CD8-positive, alpha-beta memory T cell (primary cell): ENCODE data around the gene ELMO2. TPM values are rescaled to one million over a fixed set of nuclear protein-coding genes. Genes with fewer than 3 reads are reported as not detected.

Experiments
- CTCF ChIA-PET: fragments of 350-600 bp; sonication (Branson Sonifier 250); formaldehyde crosslinking; loops from one replicate; lab custom pipeline; 2021; ENCODE audit warnings: antibody characterized with exemption; lab: Charles Lee
- POLR2A ChIA-PET: fragments of 350-600 bp; sonication (Branson Sonifier 250); formaldehyde crosslinking; loops from one replicate; lab custom pipeline; 2021; ENCODE audit warnings: antibody characterized with exemption; lab: Charles Lee
- DNase-seq, 5 donors: peaks; one replicate each; pipeline versions ENCODE4 v3.0.0 to v3.0.0-alpha.2; 2020 to 2022; ENCODE audit warnings: mixed read lengths in 1 of 5
- H3K27ac ChIP-seq: one replicate; pipeline ENCODE4 v1.7.0; 2013; ENCODE audit warnings: low read depth, mild to moderate bottlenecking, low read length, moderate library complexity
- H3K27me3 ChIP-seq: 2 replicates; pipeline ENCODE4 v1.7.0; 2013; ENCODE audit warnings: low read length, mild to moderate bottlenecking; ENCODE audit not compliant: insufficient read depth, poor library complexity, severe bottlenecking
- H3K36me3 ChIP-seq: 2 replicates; pipeline ENCODE4 v1.7.0; 2013; ENCODE audit warnings: mild to moderate bottlenecking, low read length, moderate library complexity; ENCODE audit not compliant: insufficient read depth
- H3K4me1 ChIP-seq: 2 replicates; pipeline ENCODE4 v1.7.0; 2013; ENCODE audit warnings: mild to moderate bottlenecking, low read length, moderate library complexity; ENCODE audit not compliant: insufficient read depth
- H3K4me3 ChIP-seq: 2 replicates; pipeline ENCODE4 v1.7.0; 2013; ENCODE audit warnings: mild to moderate bottlenecking, low read length
- H3K9me3 ChIP-seq: 2 replicates; pipeline ENCODE4 v1.7.0; 2013; ENCODE audit warnings: mild to moderate bottlenecking, low read length
- H3K27ac Mint-ChIP-seq, 8 donors: one replicate each; pipeline ENCODE4 v1.8.0; 2020 to 2021; ENCODE audit warnings: mixed read lengths in 8 of 8, mild to moderate bottlenecking in 6 of 8, inconsistent platforms in 3 of 8, moderate library complexity in 3 of 8
- H3K27me3 Mint-ChIP-seq, 2 donors: one replicate each; pipeline ENCODE4 v1.8.0; 2020 to 2021; ENCODE audit warnings: mixed read lengths in 2 of 2, mild to moderate bottlenecking in 1 of 2, moderate library complexity in 1 of 2
- H3K36me3 Mint-ChIP-seq, 3 donors: one replicate each; pipeline ENCODE4 v1.8.0; 2020 to 2021; ENCODE audit warnings: mixed read lengths in 3 of 3, inconsistent platforms in 1 of 3, mild to moderate bottlenecking in 1 of 3
- H3K4me1 Mint-ChIP-seq, 3 donors: one replicate each; pipeline ENCODE4 v1.8.0; 2020 to 2021; ENCODE audit warnings: mixed read lengths in 3 of 3, inconsistent platforms in 1 of 3, mild to moderate bottlenecking in 1 of 3
- H3K4me3 Mint-ChIP-seq, 7 donors: one replicate each; pipeline ENCODE4 v1.8.0; 2020 to 2021; ENCODE audit warnings: mixed read lengths in 7 of 7, mild to moderate bottlenecking in 6 of 7, moderate library complexity in 4 of 7, inconsistent platforms in 2 of 7
- H3K9me3 Mint-ChIP-seq, 5 donors: one replicate each; pipeline ENCODE4 v1.8.0; 2020 to 2022; ENCODE audit warnings: mixed read lengths in 5 of 5, mild to moderate bottlenecking in 3 of 5, moderate library complexity in 2 of 5, inconsistent platforms in 1 of 5
- polyA plus RNA-seq: library from polyadenylated mRNA; unstranded; fragments of 300-500 nt; fragmentation: Illumina TruSeq; gene quantifications from one replicate; pipeline ENCODE4 v1.2.3, GENCODE V29; 2021
- total RNA-seq, 2 experiments: library from RNA; stranded (reverse); gene quantifications; one replicate each; pipeline ENCODE4 v1.2.3, GENCODE V29; 2021

ELMO2 gene
- total and polyA plus RNA-seq, 3 experiments from 2014 or later, result 59.5 to 84.3 (median 68.2) TPM

DNA sequence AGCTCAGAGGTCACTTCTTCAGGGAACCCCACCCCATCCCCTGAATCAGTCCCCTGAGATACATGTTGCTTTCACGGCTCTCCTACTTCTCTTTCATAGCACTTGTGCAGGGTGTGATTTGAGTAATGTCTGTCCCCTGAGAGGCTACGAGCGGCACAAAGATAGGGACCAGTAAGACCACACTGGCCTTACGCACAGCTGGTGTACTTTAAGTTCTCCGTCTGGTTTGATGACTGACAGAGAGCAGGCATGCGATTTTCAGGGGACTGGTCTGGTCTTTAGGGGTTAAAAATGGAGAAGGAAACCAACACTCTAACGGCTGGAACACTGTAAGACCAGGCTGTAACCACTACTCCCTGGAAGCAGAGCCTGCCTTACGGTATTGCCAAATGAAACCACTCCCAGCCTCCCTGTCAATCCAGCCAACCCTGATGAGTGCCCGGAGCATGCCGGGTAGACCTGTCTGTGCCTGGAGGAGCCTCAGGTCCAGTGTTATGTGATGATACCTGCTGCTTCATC lies 47.1 kb downstream of the ELMO2 start:
- H3K4me1 Mint-ChIP-seq, result peaks cover 67 to 83% (median 68%) of the 10 kb centered on the region in 3 donors
- H3K36me3 Mint-ChIP-seq, result peaks cover 0 to 66% (median 12%) of the 10 kb centered on the region in 3 donors
- peak overlapping the region in 1 of 7 donors; percentile 74 for H3K4me3 Mint-ChIP-seq
- DNase-seq, result no peak
- ChIA-PET CTCF (interaction anchor here (0.7 to 3.7 kb wide), 3 partner anchors 11 to 44 kb away, joined by 3 to 13 read pairs (median 5); no protein-coding TSS in a partner anchor), POLR2A (no interaction called here)
- no peaks in the 10 kb centered on the region for H3K9me3 Mint-ChIP-seq
- no peaks in the 10 kb centered on the region for H3K9me3 ChIP-seq
- H3K4me1 ChIP-seq, result peaks cover 57% of the 10 kb centered on the region
- H3K27me3 ChIP-seq, result no peaks in the 10 kb centered on the region
- H3K27ac ChIP-seq, result no peak overlapping the region
- no peaks in the 10 kb centered on the region for H3K27me3 Mint-ChIP-seq
- H3K4me3 ChIP-seq, result no peak overlapping the region
- H3K36me3 ChIP-seq, result peaks cover 14% of the 10 kb centered on the region
- peak overlapping the region; percentile 41 to 93 (median 70) for H3K27ac Mint-ChIP-seq

GRCh38 chr20:46358346-46359058 lies 47.9 kb downstream of the ELMO2 start:
- Mint-ChIP-seq H3K27ac (peak overlapping the region in 7 of 8 donors; percentile 68 to 95 (median 83)), H3K27me3 (no peaks in the 10 kb centered on the region), H3K36me3 (peaks cover 0 to 71% (median 12%) of the 10 kb centered on the region in 3 donors), H3K9me3 (no peaks in the 10 kb centered on the region), H3K4me3 (peak overlapping the region in 1 of 7 donors; percentile 32), H3K4me1 (peaks cover 63 to 82% (median 63%) of the 10 kb centered on the region in 3 donors)
- no peaks in the 10 kb centered on the region for H3K27me3 ChIP-seq
- H3K9me3 ChIP-seq, result no peaks in the 10 kb centered on the region
- no peak overlapping the region for H3K27ac ChIP-seq
- peaks cover 55% of the 10 kb centered on the region for H3K4me1 ChIP-seq
- no peak for DNase-seq
- POLR2A ChIA-PET, result no interaction called here
- H3K4me3 ChIP-seq, result no peak overlapping the region
- peaks cover 16% of the 10 kb centered on the region for H3K36me3 ChIP-seq
- CTCF ChIA-PET, result interaction anchor here (0.8 to 3.7 kb wide), 2 partner anchors 10 to 45 kb away, joined by 3 to 13 read pairs; no protein-coding TSS in a partner anchor

DNA sequence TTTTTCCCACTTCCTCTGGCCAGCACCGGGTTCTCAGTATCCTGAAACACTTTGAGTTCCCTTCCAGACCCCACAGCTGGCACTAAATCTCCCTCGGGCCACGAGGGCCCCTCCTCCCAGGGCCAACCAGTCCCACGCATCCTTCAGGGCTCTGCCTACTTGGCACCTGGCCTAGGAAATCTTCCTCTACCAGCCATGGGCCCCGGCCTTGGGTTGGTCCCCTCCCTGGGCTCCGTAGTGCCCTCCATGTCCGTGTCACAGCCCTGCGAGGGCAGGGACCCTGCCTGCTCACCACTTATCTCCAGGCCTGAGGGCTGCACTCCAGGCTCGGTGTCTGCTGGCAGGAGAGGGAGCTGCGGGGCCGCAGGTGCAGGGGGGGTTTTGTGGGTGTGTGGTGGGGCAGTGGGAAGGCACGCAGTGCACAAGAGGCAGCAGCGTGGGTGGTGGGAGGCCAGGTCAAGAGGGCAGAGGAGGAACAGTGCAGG lies 49.3 kb downstream of the ELMO2 start:
- Mint-ChIP-seq H3K27me3 (no peaks in the 10 kb centered on the region), H3K27ac (peak overlapping the region; percentile 65 to 95 (median 76)), H3K9me3 (no peaks in the 10 kb centered on the region), H3K4me1 (peaks cover 49 to 69% (median 50%) of the 10 kb centered on the region in 3 donors), H3K4me3 (peak overlapping the region in 1 of 7 donors; percentile 32), H3K36me3 (peaks cover 0 to 77% (median 11%) of the 10 kb centered on the region in 3 donors)
- no peak for DNase-seq
- ChIA-PET CTCF (interaction anchor here (3.7 kb wide), 1 partner anchor 8 kb away, joined by 13 read pairs; no protein-coding TSS in a partner anchor), POLR2A (interaction anchor here (0.9 to 1.3 kb wide), 2 partner anchors 42 to 43 kb away, joined by 3 to 6 read pairs; no protein-coding TSS in a partner anchor)
- no peak overlapping the region for H3K27ac ChIP-seq
- no peaks in the 10 kb centered on the region for H3K9me3 ChIP-seq
- peaks cover 17% of the 10 kb centered on the region for H3K36me3 ChIP-seq
- peaks cover 41% of the 10 kb centered on the region for H3K4me1 ChIP-seq
- H3K27me3 ChIP-seq, result no peaks in the 10 kb centered on the region
- H3K4me3 ChIP-seq, result no peak overlapping the region

- Mint-ChIP-seq H3K27me3 (no peaks in the 10 kb centered on the region), H3K4me1 (peaks cover 42 to 62% (median 43%) of the 10 kb centered on the region in 3 donors), H3K27ac (peak overlapping the region in 7 of 8 donors; percentile 33 to 90 (median 77)), H3K4me3 (no peak overlapping the region), H3K36me3 (peaks cover 0 to 80% (median 11%) of the 10 kb centered on the region in 3 donors), H3K9me3 (no peaks in the 10 kb centered on the region)
- peaks cover 34% of the 10 kb centered on the region for H3K4me1 ChIP-seq
- POLR2A ChIA-PET, result interaction anchor here (1.3 kb wide), 1 partner anchor 44 kb away, joined by 6 read pairs; no protein-coding TSS in a partner anchor
- H3K27ac ChIP-seq, result no peak overlapping the region
- H3K36me3 ChIP-seq, result peaks cover 24% of the 10 kb centered on the region
- CTCF ChIA-PET, result no interaction called here
- no peaks in the 10 kb centered on the region for H3K9me3 ChIP-seq
- no peak overlapping the region for H3K4me3 ChIP-seq
- H3K27me3 ChIP-seq, result no peaks in the 10 kb centered on the region
- DNase-seq, result no peak
Measured at GRCh38 chr20:46356195-46357029, 50.0 kb downstream of the ELMO2 start.

GRCh38 chr20:46355778-46356177 lies 50.6 kb downstream of the ELMO2 start:
- Histone ChIP-seq H3K4me1 (peaks cover 28% of the 10 kb centered on the region), H3K27ac (no peak overlapping the region), H3K4me3 (no peak overlapping the region), H3K9me3 (no peaks in the 10 kb centered on the region), H3K27me3 (no peaks in the 10 kb centered on the region), H3K36me3 (peaks cover 27% of the 10 kb centered on the region)
- peaks cover 36 to 56% (median 37%) of the 10 kb centered on the region in 3 donors for H3K4me1 Mint-ChIP-seq
- H3K4me3 Mint-ChIP-seq, result peak overlapping the region in 1 of 7 donors; percentile 38
- H3K9me3 Mint-ChIP-seq, result no peaks in the 10 kb centered on the region
- peaks cover 0 to 81% (median 6%) of the 10 kb centered on the region in 3 donors for H3K36me3 Mint-ChIP-seq
- DNase-seq, result no peak
- ChIA-PET POLR2A (interaction anchor here (1.3 kb wide), 1 partner anchor 45 kb away, joined by 6 read pairs; no protein-coding TSS in a partner anchor), CTCF (no interaction called here)
- H3K27ac Mint-ChIP-seq, result peak overlapping the region in 6 of 8 donors; percentile 48 to 92 (median 78)
- H3K27me3 Mint-ChIP-seq, result no peaks in the 10 kb centered on the region

DNA sequence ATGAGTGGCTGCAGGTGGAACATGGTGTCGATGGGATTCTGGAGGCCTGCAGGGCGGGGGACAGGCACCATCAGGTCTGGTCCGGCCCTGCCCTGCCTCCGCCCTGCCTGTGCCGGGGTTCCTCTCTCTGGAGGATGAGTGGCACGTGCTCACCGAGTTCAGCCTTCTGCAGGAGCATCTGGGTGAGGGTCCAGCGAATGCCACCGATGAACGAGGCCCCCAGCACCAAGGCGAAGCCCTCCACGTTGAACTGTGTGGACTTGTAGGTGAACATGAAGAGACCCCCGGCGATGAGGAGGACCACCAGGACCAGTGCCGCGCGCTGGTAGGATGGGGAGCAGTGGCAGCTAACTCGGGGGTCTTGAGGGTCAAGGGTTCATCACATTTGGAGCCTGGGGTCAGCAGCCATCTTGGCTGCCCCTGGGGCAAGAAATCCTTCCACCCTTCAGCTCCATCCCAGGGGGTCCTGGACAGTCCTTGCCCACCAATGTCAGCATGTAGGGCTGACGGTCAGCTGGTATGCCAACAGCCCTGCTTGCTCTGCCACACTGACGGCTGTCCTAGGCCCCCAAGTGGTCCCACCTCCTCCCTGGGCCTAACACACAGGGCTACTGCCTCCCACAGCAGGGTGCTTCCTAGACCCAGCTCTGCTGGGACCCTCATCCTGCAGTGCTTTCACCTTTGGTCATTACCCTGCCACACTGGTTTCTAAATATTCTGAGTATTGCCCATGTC lies 51.3 kb downstream of the ELMO2 start:
- H3K4me1 ChIP-seq, result peaks cover 24% of the 10 kb centered on the region
- no peak overlapping the region for H3K4me3 ChIP-seq
- no peaks in the 10 kb centered on the region for H3K9me3 Mint-ChIP-seq
- H3K4me3 Mint-ChIP-seq, result no peak overlapping the region
- CTCF ChIA-PET, result no interaction called here
- H3K36me3 ChIP-seq, result peaks cover 27% of the 10 kb centered on the region
- H3K27me3 ChIP-seq, result no peaks in the 10 kb centered on the region
- peaks cover 0 to 85% (median 6%) of the 10 kb centered on the region in 3 donors for H3K36me3 Mint-ChIP-seq
- peaks cover 32 to 51% (median 35%) of the 10 kb centered on the region in 3 donors for H3K4me1 Mint-ChIP-seq
- DNase-seq, result no peak
- peak overlapping the region in 5 of 8 donors; percentile 48 to 92 (median 53) for H3K27ac Mint-ChIP-seq
- no peaks in the 10 kb centered on the region for H3K9me3 ChIP-seq
- H3K27me3 Mint-ChIP-seq, result no peaks in the 10 kb centered on the region
- POLR2A ChIA-PET, result no interaction called here
- H3K27ac ChIP-seq, result no peak overlapping the region

- POLR2A ChIA-PET, result no interaction called here
- peak overlapping the region in 4 of 8 donors; percentile 37 to 92 (median 50) for H3K27ac Mint-ChIP-seq
- H3K4me3 ChIP-seq, result no peak overlapping the region
Measured at GRCh38 chr20:46354207-46354555, 52.2 kb downstream of the ELMO2 start.

More at GRCh38 chr20:46354207-46354555, 52.2 kb downstream of the ELMO2 start:
- Mint-ChIP-seq H3K4me3 (no peak overlapping the region), H3K27me3 (no peaks in the 10 kb centered on the region), H3K4me1 (peaks cover 23 to 42% (median 29%) of the 10 kb centered on the region in 3 donors), H3K36me3 (peaks cover 0 to 82% (median 4%) of the 10 kb centered on the region in 3 donors), H3K9me3 (no peaks in the 10 kb centered on the region)
- no peak for DNase-seq
- H3K27me3 ChIP-seq, result no peaks in the 10 kb centered on the region
- peaks cover 27% of the 10 kb centered on the region for H3K36me3 ChIP-seq
- peaks cover 15% of the 10 kb centered on the region for H3K4me1 ChIP-seq
- CTCF ChIA-PET, result no interaction called here
- no peaks in the 10 kb centered on the region for H3K9me3 ChIP-seq
- H3K27ac ChIP-seq, result no peak overlapping the region
